HepG2 (cell line): ENCODE data around the gene SLC25A25. TPM values are rescaled to one million over a fixed set of nuclear protein-coding genes. Genes with fewer than 3 reads are reported as not detected.

Source experiments
- ATAC-seq: fragments of 200-7000 bp; cut with Tn5 transposase; 3 replicates; pipeline ENCODE4 v1.9.1; 2020; ENCODE audit warnings: mild to moderate bottlenecking, moderate library complexity
- BruUV-seq: library from RNA; stranded (reverse); fragments of 400-500 nt; replicated peaks from 2 replicates; lab custom pipeline; 2021; lab: Mats Ljungman, UMichigan
- CTCF ChIA-PET: fragments of 300-600 bp; formaldehyde crosslinking; extraction: SDS; loops from one replicate; lab custom pipeline; 2021; ENCODE audit warnings: low total read pairs, inconsistent platforms, low intra/inter-chr PET ratio; lab: Yijun Ruan, JAX
- POLR2A ChIA-PET: fragments of 350-600 bp; sonication (Branson Sonifier 250); formaldehyde crosslinking; loops from one replicate; lab custom pipeline; 2020; ENCODE audit warnings: antibody characterized with exemption, inconsistent platforms; lab: Yijun Ruan, JAX
- DNase-seq: peaks from one replicate; pipeline ENCODE4 v3.0.0-alpha.2; 2015; ENCODE audit warnings: low spot score
- FAIRE-seq: peaks from 3 replicates; lab custom pipeline; 2011; peaks lifted over from hg19 to GRCh38; lab: Jason Lieb, UNC
- H2AFZ ChIP-seq: one replicate; pipeline ENCODE4 v1.6.1; 2011; ENCODE audit warnings: low read length, inconsistent platforms
- H3K27ac ChIP-seq: fragments of 300-600 bp; 3 replicates; pipeline ENCODE4 v1.8.0; 2011; ENCODE audit warnings: mixed run types, mild to moderate bottlenecking, mixed read lengths, low read length, inconsistent platforms; ENCODE audit not compliant: insufficient read depth; ENCODE audit errors: extremely low read length
- H3K27me3 ChIP-seq, 2 experiments: fragments of 200-600 bp in 1 of 2; 2 replicates in 1 of 2; 3 replicates in 1 of 2; pipeline versions ENCODE4 v1.6.0 to v1.8.0; 2011; ENCODE audit warnings: low read length in 2 of 2, mild to moderate bottlenecking in 2 of 2, moderate library complexity in 2 of 2, inconsistent platforms in 1 of 2; ENCODE audit not compliant: insufficient read depth in 2 of 2, control insufficient read depth in 1 of 2
- H3K36me3 ChIP-seq, 2 experiments: fragments of 200-600 bp in 1 of 2; replicated peaks in 1 of 2; 2 replicates in 1 of 2; 3 replicates in 1 of 2; pipeline versions ENCODE4 v1.5.1 to v1.8.0; 2011; ENCODE audit warnings: low read length in 2 of 2, inconsistent platforms in 1 of 2; ENCODE audit not compliant: insufficient read depth in 2 of 2, control insufficient read depth in 1 of 2
- H3K4me1 ChIP-seq: 2 replicates; pipeline ENCODE4 v1.5.1; 2012; ENCODE audit warnings: low read length, inconsistent platforms; ENCODE audit not compliant: insufficient read depth
- H3K4me2 ChIP-seq: 2 replicates; pipeline ENCODE4 v1.6.0; 2011; ENCODE audit warnings: low read depth, low read length, inconsistent platforms
- H3K4me3 ChIP-seq, 3 experiments: fragments of 200-600 bp in 1 of 3; sonication (generic), shearing (Covaris generic) in 1 of 3; replicated peaks in 1 of 3; 2 replicates each; pipeline ENCODE4 v1.5.1; 2011 to 2016; ENCODE audit warnings: low read length in 3 of 3, inconsistent platforms in 2 of 3, low read depth in 2 of 3, mild to moderate bottlenecking in 2 of 3, control low read depth in 1 of 3, mixed read lengths in 1 of 3; ENCODE audit not compliant: insufficient read depth in 1 of 3
- H3K79me2 ChIP-seq: one replicate; pipeline ENCODE4 v1.6.1; 2011; ENCODE audit warnings: low read length, inconsistent platforms; ENCODE audit not compliant: insufficient read depth
- H3K9ac ChIP-seq: 2 replicates; pipeline ENCODE4 v1.6.0; 2011; ENCODE audit warnings: mild to moderate bottlenecking, low read depth, low read length, inconsistent platforms; ENCODE audit not compliant: insufficient read depth
- H3K9me3 ChIP-seq: 2 replicates; pipeline ENCODE4 v1.5.1; 2012; ENCODE audit warnings: mild to moderate bottlenecking, low read length
- H4K20me1 ChIP-seq: 2 replicates; pipeline ENCODE4 v1.6.0; 2011; ENCODE audit warnings: inconsistent platforms, mild to moderate bottlenecking, low read length, moderate library complexity; ENCODE audit not compliant: insufficient read depth
- ARNTL ChIP-seq: sonication (generic); formaldehyde crosslinking; IDR thresholded peaks from 2 replicates; pipeline ENCODE4 v1.4.0; 2020; ENCODE audit warnings: mild to moderate bottlenecking, missing genetic modification reagents
- CCAR2 ChIP-seq: fragments of 200-400 bp; formaldehyde crosslinking; optimal IDR thresholded peaks from 2 replicates; pipeline ENCODE3; 2018; ENCODE audit warnings: low read depth, mild to moderate bottlenecking, low read length, moderate library complexity
- GPN1 ChIP-seq: sonication (generic); formaldehyde crosslinking; IDR thresholded peaks from 2 replicates; pipeline ENCODE4 v1.5.1; 2020; ENCODE audit warnings: missing genetic modification reagents, borderline replicate concordance
- HES4 ChIP-seq: sonication (generic); formaldehyde crosslinking; IDR thresholded peaks from 2 replicates; pipeline ENCODE4 v1.9.0; 2021; ENCODE audit warnings: mild to moderate bottlenecking, missing genetic modification reagents, borderline replicate concordance
- IRX3 ChIP-seq: sonication (generic); formaldehyde crosslinking; IDR thresholded peaks from 2 replicates; pipeline ENCODE4 v1.8.1; 2023; ENCODE audit warnings: mild to moderate bottlenecking, low read depth, missing genetic modification reagents, borderline replicate concordance
- KAT2B ChIP-seq: fragments of 150-350 bp; IDR thresholded peaks from 2 replicates; pipeline ENCODE4 v1.6.1; 2014; ENCODE audit warnings: low read depth, low read length, borderline replicate concordance
- MTF2 ChIP-seq: sonication (generic); formaldehyde crosslinking; IDR thresholded peaks from 2 replicates; pipeline ENCODE4 v1.5.0; 2020; ENCODE audit warnings: missing genetic modification reagents, borderline replicate concordance
- SNAPC2 ChIP-seq: sonication (generic); formaldehyde crosslinking; IDR thresholded peaks from 2 replicates; pipeline ENCODE4 v1.8.1; 2022; ENCODE audit warnings: mild to moderate bottlenecking, missing genetic modification reagents
- ZFX ChIP-seq: sonication (generic); formaldehyde crosslinking; IDR thresholded peaks from 2 replicates; pipeline ENCODE4 v1.4.0; 2020; ENCODE audit warnings: mild to moderate bottlenecking, low read depth, missing genetic modification reagents, moderate library complexity
- ZMYM3 ChIP-seq: sonication (generic); formaldehyde crosslinking; IDR thresholded peaks from 2 replicates; pipeline ENCODE4 v1.5.1; 2020; ENCODE audit warnings: mild to moderate bottlenecking, missing genetic modification reagents
- ZNF713 ChIP-seq: sonication (generic); formaldehyde crosslinking; IDR thresholded peaks from 2 replicates; pipeline ENCODE4 v1.4.0; 2020; ENCODE audit warnings: mild to moderate bottlenecking, missing genetic modification reagents
- ZNF792 ChIP-seq: IDR thresholded peaks from 2 replicates; pipeline ENCODE4 v1.6.1; 2016
- ZNF891 ChIP-seq: sonication (generic); formaldehyde crosslinking; IDR thresholded peaks from 2 replicates; pipeline ENCODE4 v1.5.0; 2020; ENCODE audit warnings: mild to moderate bottlenecking, missing genetic modification reagents
- WGBS: methylation state at CpG from one replicate; pipeline ENCODE4 v1.1.6; 2017; ENCODE audit warnings: low lambda C conversion rate; 5-methylcytosine and 5-hydroxymethylcytosine counted together
- in situ Hi-C: cut with HindIII; loops from 2 replicates; pipeline ENCODE4 v1.10.0; 2017; ENCODE audit warnings: low pct_unique_long_range_greater_than_20kb; ENCODE audit not compliant: extremely low pct_ligation_motif_present
- intact Hi-C: fragments of 100-400 bp; cut with micrococcal nuclease; formaldehyde crosslinking; loops from one replicate; pipeline ENCODE4 v1.10.0; 2022; ENCODE audit not compliant: unreplicated experiment
- polyA plus RNA-seq, 8 experiments: library from polyadenylated mRNA; depleted of rRNA in 3 of 8; stranded (reverse) in 7 of 8; unstranded in 1 of 8; fragments of >200 nt; fragmentation: Illumina TruSeq in 4 of 8; extraction: Trizol in 4 of 8; gene quantifications; 2 replicates each; pipeline versions ENCODE4 v1.2.1 to v1.2.3, GENCODE V29; 2011 to 2016; ENCODE audit warnings: low read depth in 4 of 8, missing spikeins in 1 of 8, mixed read lengths in 1 of 8; ENCODE audit not compliant: insufficient read depth in 1 of 8
- total RNA-seq, 5 experiments: library from RNA; depleted of rRNA; stranded (reverse); fragments of >200 nt; fragmentation: Illumina TruSeq; extraction: Trizol; gene quantifications; 2 replicates each; pipeline ENCODE4 v1.2.3, GENCODE V29; 2016; ENCODE audit warnings: low read depth in 1 of 5
- TF ChIP-seq, protein P1 (sequence below): IDR thresholded peaks from 2 replicates; pipeline ENCODE4 v1.6.1; 2012; ENCODE audit warnings: low read depth, low read length, improper control_type of control experiment
- TF ChIP-seq, protein P2 (sequence below): sonication (generic); formaldehyde crosslinking; IDR thresholded peaks from 2 replicates; pipeline ENCODE4 v1.9.0; 2021; ENCODE audit warnings: missing genetic modification reagents, borderline replicate concordance
- TF ChIP-seq, protein P3 (sequence below): fragments of 450-650 bp; IDR thresholded peaks from 2 replicates; pipeline ENCODE4 v1.6.1; 2017
- TF ChIP-seq, protein P4 (sequence below): sonication (generic); formaldehyde crosslinking; IDR thresholded peaks from 2 replicates; pipeline ENCODE4 v1.5.1; 2020; ENCODE audit warnings: missing genetic modification reagents, mild to moderate bottlenecking, borderline replicate concordance

Gene SLC25A25
- total and polyA plus RNA-seq, 2 of the 13 experiments (the other 11 are each of a cell fraction or from before 2014, with no cell fraction given): 10.5 to 24.8 TPM

DNA sequence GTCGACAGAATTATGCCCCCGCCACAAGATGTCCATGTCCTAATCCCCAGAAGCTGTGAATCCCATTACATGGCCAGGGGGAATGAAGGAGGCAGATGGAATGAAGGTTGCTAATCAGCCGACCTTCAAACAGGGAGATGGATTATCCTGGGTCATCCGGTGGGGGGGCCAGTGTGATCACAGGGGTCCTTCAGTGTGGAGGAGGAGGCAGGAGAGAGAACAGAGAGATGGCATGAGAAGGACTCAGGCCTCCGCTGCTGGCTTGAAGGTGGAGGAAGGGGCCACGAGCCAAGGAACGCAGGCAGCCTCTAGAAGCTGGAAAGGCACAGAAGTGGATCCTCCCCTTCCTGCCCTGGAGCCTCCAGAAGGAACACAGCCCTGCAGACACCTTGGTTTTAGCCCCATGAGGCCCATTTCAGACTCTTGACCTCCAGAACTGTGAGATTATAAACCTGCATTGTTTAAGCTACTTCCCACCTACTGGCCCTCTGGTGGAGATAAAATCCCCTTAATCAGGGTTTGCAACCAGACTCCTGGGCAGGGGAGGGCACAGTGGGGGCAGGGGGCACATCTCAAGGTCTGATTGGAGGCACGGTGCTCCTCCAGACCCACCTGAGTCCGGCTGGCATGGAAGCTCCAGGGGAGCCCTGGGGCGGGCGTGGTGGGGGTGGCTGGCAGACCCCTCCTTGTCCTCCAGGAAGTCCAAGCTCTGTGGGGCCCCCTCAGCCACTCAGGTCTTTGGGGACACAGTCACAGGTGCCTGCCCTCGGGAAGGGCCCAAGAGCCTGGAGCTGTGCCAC is 45.7 kb downstream of the SLC25A25 start:
- ATAC-seq: no peak
- no peak overlapping the region for H3K4me2 ChIP-seq
- POLR2A ChIA-PET: interaction anchor here (1.1 to 4.8 kb wide), 3 partner anchors 10 to 41 kb away, joined by 3 to 40 read pairs (median 3); no protein-coding TSS in a partner anchor
- intact Hi-C loops: loop anchor here (10.0 kb wide), 1 partner anchor 169 kb away; no protein-coding TSS in a partner anchor
- CTCF ChIA-PET: no interaction called here
- no TSS peak for BruUV-seq
- H3K9ac ChIP-seq: 0 out of 2 replicates have a peak overlapping the region, but pooled peaks have one; percentile 27
- FAIRE-seq: no peak
- no peak for DNase-seq
- H3K4me3 ChIP-seq: no peak overlapping the region
- H3K79me2 ChIP-seq: no peaks in the 10 kb centered on the region
- 94% methylated on average over 11 of the region's 12 CpGs for WGBS
- H3K36me3 ChIP-seq: peaks cover 0 to under 1% of the 10 kb centered on the region in 2 experiments; a peak in 2 of 5 replicates
- H3K9me3 ChIP-seq: no peaks in the 10 kb centered on the region
- no peaks in the 10 kb centered on the region for H3K27me3 ChIP-seq
- H4K20me1 ChIP-seq: no peaks in the 10 kb centered on the region
- no peak overlapping the region for H2AFZ ChIP-seq
- peak overlapping the region; percentile 88 for H3K27ac ChIP-seq
- peaks cover 81% of the 10 kb centered on the region for H3K4me1 ChIP-seq
- in situ Hi-C loops: no loop called here
- TF ChIP-seq, protein P1, sequence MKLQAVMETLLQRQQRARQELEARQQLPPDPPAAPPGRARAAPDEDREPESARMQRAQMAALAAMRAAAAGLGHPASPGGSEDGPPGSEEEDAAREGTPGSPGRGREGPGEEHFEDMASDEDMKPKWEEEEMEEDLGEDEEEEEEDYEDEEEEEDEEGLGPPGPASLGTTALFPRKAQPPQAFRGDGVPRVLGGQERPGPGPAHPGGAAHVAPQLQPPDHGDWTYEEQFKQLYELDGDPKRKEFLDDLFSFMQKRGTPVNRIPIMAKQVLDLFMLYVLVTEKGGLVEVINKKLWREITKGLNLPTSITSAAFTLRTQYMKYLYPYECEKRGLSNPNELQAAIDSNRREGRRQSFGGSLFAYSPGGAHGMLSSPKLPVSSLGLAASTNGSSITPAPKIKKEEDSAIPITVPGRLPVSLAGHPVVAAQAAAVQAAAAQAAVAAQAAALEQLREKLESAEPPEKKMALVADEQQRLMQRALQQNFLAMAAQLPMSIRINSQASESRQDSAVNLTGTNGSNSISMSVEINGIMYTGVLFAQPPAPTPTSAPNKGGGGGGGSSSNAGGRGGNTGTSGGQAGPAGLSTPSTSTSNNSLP: no peak
- TF ChIP-seq, protein P2, sequence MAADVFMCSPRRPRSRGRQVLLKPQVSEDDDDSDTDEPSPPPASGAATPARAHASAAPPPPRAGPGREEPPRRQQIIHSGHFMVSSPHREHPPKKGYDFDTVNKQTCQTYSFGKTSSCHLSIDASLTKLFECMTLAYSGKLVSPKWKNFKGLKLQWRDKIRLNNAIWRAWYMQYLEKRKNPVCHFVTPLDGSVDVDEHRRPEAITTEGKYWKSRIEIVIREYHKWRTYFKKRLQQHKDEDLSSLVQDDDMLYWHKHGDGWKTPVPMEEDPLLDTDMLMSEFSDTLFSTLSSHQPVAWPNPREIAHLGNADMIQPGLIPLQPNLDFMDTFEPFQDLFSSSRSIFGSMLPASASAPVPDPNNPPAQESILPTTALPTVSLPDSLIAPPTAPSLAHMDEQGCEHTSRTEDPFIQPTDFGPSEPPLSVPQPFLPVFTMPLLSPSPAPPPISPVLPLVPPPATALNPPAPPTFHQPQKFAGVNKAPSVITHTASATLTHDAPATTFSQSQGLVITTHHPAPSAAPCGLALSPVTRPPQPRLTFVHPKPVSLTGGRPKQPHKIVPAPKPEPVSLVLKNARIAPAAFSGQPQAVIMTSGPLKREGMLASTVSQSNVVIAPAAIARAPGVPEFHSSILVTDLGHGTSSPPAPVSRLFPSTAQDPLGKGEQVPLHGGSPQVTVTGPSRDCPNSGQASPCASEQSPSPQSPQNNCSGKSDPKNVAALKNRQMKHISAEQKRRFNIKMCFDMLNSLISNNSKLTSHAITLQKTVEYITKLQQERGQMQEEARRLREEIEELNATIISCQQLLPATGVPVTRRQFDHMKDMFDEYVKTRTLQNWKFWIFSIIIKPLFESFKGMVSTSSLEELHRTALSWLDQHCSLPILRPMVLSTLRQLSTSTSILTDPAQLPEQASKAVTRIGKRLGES: no peak
- TF ChIP-seq ZMYM3 (CRISPR knock-in tag) (peak; percentile 23; the same call in 1 of the 2 replicates), KAT2B (no peak), HES4 (CRISPR knock-in tag) (no peak), CCAR2 (no peak), ZNF792 (CRISPR knock-in tag) (no peak), ZNF713 (CRISPR knock-in tag) (no peak), ZFX (CRISPR knock-in tag) (no peak), SNAPC2 (CRISPR knock-in tag) (no peak), MTF2 (no peak), IRX3 (no peak), ZNF891 (CRISPR knock-in tag) (no peak), GPN1 (CRISPR knock-in tag) (no peak), ARNTL (CRISPR knock-in tag) (no peak)
- TF ChIP-seq, protein P3, sequence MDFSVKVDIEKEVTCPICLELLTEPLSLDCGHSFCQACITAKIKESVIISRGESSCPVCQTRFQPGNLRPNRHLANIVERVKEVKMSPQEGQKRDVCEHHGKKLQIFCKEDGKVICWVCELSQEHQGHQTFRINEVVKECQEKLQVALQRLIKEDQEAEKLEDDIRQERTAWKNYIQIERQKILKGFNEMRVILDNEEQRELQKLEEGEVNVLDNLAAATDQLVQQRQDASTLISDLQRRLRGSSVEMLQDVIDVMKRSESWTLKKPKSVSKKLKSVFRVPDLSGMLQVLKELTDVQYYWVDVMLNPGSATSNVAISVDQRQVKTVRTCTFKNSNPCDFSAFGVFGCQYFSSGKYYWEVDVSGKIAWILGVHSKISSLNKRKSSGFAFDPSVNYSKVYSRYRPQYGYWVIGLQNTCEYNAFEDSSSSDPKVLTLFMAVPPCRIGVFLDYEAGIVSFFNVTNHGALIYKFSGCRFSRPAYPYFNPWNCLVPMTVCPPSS: no peak
- TF ChIP-seq, protein P4, sequence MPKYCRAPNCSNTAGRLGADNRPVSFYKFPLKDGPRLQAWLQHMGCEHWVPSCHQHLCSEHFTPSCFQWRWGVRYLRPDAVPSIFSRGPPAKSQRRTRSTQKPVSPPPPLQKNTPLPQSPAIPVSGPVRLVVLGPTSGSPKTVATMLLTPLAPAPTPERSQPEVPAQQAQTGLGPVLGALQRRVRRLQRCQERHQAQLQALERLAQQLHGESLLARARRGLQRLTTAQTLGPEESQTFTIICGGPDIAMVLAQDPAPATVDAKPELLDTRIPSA (CRISPR knock-in tag): 0 out of 2 replicates have a peak, but pooled peaks have one; percentile 57
